A549 (cell line): ENCODE data around the gene RFWD3.

ENCODE experiments used
- CEBPB ChIP-seq, 2 experiments: fragments of >200 bp in 1 of 2; sonication (Bioruptor Twin) in 1 of 2; formaldehyde crosslinking in 1 of 2; IDR thresholded peaks; 2 replicates each; pipeline ENCODE4 v1.6.1; 2012 to 2016
- POLR2A ChIP-seq: IDR thresholded peaks from 2 replicates; pipeline ENCODE4 v1.6.1; 2012; ENCODE audit warnings: mild to moderate bottlenecking, low read length

DNA sequence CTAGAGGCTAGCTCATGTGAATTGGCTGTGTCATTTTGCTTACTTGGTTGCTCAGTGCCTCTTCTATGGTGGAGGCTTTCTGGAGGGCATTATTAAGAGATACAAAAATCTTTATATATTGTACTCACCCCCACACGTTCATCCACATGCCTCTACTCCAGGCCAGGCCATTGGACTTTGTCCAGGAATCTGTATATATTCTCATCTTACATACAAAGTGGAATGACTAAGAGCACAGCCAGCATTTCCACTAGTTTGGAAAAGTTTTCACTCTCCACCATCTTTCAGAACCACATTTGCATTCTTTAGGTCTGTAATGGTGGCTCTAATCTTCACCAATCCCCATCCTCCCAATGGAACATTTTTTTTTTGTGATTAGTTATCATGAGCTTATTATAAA is 55.0 kb downstream of the RFWD3 start:
- TF ChIP-seq POLR2A (no peak), CEBPB (IDR thresholded peaks at IDR 0.05) (no peak)
